HG02678 (cell line): ENCODE measurements around the gene SNW1.
"Not testable (repeated sequence)": the region's sequence is repeated elsewhere in the genome, so short reads cannot be mapped to it uniquely, and the experiment has no call there.

Source experiments
- ATAC-seq: cut with Tn5 transposase; IDR thresholded peaks from one replicate; pipeline ENCODE4 v1.9.1; 2021; ENCODE audit warnings: mild to moderate bottlenecking, moderate library complexity; ENCODE audit not compliant: unreplicated experiment

SNW1 gene

GRCh38 chr14:77752266-77752665 lies 8.7 kb downstream of the SNW1 start:
- no peak for ATAC-seq

DNA sequence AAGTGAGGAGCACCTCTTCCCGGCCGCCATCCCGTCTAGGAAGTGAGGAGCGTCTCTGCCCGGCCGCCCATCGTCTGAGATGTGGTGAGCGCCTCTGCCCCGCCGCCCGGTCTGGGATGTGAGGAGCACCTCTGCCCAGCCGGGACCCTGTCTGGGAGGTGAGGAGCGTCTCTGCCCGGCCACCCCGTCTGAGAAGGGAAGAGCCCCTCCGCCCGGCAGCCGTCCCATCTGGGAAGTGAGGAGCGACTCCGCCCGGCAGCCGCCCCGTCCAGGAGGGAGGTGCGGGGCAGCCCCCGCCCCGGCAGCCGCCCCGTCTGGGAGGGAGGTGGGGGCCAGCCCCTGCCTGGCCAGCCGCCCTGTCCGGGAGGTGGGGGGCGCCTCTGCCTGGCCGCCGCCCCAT lies 13.5 kb downstream of the SNW1 start:
- ATAC-seq, result not testable (repeated sequence)

DNA sequence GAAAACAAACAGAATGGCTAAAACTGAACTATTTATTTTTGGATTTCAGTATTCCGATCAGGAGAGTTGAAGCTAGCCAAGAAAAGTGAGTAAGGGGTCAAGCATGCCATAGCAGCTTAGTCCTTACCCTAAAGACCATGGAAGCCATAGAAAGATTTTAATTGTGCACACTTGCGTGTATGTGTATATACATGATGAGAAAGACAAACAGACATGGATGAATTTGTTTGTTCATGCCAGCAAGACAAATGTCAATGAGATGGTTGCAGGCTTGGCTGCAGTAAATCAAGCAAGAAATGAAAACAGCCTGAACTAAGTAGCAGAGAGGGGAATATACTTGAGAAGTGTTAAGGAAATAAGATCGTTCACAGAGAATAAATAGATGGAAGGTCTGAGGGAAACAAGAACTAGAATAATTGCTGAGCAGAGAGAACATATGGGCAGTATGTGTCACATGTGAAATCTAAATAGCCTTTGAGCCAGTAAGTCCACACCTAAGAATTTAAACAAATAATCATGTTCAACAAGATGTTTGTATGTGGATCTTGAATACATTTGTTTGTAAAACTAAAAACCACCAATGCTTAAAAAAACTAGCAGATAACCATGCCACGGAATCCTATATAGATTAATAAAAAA lies 14.8 kb downstream of the SNW1 start:
- no peak for ATAC-seq

- no peak for ATAC-seq
Measured at GRCh38 chr14:77741438-77741837, 19.5 kb downstream of the SNW1 start.

GRCh38 chr14:77738559-77739250 lies 22.3 kb downstream of the SNW1 start:
- ATAC-seq, result no peak

DNA sequence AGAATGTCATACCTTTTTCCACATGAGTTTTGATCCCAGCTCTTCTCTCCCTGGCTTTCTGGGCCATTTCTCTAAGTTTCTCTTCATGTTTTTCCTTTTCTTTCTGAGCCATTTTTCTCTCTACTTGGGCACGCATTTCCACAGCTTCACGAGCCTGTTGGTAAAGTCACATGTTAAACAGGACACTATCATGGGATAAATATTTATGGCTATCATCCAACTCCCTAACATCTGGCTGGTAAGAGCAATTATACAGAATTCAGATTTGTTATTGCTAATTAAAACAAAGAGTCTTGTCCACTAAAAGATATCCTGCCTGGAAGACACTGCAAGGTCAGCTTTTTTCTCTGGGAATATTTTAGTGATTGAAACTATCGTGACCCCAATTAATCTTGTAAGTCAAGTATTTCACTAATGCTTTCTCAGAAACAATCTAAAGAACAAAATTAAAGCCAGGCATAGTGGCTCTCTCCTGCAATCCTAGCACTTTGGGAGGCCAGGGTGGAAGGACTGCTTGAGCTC lies 29.9 kb downstream of the SNW1 start:
- no peak for ATAC-seq

- no peak for ATAC-seq
Measured at GRCh38 chr14:77722301-77722700, 38.7 kb downstream of the SNW1 start.

DNA sequence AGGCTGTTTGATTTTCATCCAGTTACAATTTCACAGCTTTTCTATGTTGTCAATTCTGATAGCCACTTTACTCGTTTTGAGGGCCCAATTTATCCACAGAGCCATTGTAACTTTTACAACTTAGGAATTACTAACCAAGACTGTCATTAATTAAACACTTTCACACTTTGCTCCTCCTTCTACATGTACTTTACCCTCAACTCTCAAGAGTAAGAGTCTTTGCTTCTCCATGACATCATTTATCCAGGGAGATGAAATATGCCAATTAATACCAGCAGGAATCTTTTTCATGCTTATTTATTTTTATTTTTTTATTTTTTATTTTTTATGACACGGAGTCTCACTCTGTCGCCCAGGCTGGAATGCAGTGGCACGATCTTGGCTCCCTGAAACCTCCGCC lies 39.5 kb downstream of the SNW1 start:
- no peak for ATAC-seq

DNA sequence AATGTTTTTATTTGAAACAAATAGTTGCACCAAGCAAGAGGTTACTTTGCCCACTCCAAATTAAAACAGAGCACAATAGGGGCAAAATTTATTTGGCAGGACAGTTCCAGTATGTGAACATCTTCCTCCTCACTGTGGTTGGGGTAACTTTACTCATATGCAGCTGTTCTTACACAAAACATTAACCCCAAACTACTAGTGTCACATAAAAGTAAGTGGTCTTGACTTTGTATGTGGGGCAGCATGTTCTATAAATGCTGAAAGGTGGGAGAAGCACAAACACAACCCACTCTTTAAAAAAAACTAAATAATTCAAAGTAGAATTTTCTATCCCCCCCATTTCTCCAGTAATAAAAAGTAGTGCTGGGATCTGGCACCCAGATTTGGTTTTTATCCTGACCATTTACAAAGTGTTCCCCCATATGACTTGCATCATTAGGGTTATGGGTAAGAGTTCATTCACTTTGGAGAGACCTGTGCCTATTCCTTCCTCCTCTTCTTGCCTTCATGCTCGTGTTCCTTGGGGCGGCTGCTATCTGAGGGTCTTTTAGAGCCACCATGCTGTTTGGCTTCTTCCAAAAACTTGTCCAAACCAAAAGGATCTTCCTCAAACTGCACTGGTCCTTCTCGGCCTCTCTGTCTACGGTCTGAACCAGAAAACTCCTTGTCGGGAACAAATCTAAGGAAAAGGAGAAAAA lies 43.2 kb downstream of the SNW1 start:
- ATAC-seq, result no peak

- ATAC-seq, result no peak
Measured at GRCh38 chr14:77714926-77715325, 46.0 kb downstream of the SNW1 start.

GRCh38 chr14:77710364-77710763 lies 50.6 kb downstream of the SNW1 start:
- ATAC-seq, result no peak

GRCh38 chr14:77709412-77709811 lies 51.5 kb downstream of the SNW1 start:
- ATAC-seq, result no peak

- ATAC-seq, result no peak
Measured at GRCh38 chr14:77708749-77709148, 52.2 kb downstream of the SNW1 start.

GRCh38 chr14:77707724-77708408 lies 53.1 kb downstream of the SNW1 start, which contains the start of the genes ALKBH1 and SLIRP:
TSS of gene ALKBH1 (minus strand) at chr14:77708023. CDS start at chr14:77708004, 19 bp downstream.
TSS of gene SLIRP (plus strand) at chr14:77708103. CDS start at chr14:77708112, 9 bp downstream.
- ATAC-seq, result peak; percentile 98

DNA sequence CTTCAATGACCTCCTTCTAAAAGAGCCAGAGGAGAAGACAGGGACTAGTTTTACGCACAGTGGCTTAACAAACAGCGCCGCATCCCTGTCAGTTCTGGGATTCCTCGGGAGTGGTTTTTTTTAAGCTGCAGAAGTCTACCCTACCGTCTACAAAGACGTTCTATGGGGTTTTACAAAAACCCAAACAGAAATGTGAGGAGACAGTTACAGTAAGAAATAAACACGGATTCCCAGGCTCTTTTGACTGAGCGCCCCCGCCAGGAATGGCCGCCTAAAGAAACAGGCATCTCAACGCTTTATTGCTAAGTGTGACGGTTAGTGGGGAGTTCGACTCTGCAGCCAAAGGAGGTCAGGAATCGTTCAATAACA lies 53.6 kb downstream of the SNW1 start:
- peak; percentile 24 for ATAC-seq

DNA sequence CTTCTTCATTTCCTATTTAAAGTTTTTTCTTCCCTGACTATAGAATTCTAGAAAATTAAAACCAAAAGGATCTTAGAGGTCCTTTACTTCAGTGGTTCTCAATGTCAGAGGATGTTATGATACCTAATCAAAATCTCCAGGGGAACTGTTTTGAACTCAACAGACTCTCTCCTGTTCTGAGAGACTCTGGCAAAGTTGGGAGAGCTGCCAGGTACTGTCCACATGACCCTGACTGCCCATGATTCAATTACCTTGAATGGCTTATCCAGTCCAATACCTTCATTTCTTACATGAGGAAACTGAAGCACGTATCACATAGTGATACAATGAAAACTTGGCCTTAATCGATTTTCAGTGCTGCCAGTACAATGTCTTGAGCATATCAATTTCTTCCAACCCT lies 69.7 kb downstream of the SNW1 start:
- ATAC-seq, result no peak

- no peak for ATAC-seq
Measured at GRCh38 chr14:77682158-77682553, 78.8 kb downstream of the SNW1 start.

DNA sequence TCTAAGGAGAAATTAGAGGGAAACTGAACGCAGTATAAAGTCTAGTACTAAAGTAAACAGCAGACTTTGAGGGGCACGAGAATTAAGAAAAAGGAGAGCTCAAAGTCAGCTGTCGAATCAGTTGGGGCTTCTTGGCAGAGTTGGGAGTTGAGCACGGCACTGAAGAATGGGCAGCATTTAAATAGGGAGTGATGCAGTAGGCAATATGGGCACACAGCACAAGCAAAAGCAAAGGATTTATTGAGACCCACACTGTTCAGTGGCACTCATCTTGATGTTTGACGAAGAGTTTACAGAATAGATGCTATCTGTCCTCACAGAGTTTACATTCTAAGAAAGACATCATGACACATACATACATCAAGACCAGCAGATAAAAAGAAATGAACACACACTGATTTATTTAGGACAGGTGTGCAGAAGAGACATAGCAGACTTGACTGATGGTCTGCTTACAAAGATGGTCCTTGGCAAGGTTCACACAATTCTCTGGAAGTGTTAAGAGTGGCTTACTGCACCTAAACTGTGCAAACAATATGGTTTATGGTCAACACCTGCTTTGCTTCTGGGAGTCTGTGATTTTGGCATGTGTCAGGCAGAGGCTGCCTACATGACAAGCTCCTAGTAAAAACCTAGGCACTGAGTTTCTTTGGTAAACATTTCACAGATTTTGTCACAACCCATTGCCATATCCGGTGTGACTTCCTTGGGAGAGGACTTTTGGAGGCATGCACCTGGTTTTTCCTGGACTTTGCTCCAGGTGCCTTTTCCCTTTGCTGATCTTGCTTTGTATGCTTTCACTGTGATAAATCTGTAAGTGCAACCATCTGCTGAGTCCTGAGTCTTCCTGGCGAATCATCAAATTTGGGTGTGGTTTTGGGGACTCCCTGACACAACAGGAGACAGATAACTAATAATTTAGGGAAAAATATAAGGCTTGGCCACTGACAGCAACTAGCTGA lies 79.5 kb downstream of the SNW1 start:
- no peak for ATAC-seq

DNA sequence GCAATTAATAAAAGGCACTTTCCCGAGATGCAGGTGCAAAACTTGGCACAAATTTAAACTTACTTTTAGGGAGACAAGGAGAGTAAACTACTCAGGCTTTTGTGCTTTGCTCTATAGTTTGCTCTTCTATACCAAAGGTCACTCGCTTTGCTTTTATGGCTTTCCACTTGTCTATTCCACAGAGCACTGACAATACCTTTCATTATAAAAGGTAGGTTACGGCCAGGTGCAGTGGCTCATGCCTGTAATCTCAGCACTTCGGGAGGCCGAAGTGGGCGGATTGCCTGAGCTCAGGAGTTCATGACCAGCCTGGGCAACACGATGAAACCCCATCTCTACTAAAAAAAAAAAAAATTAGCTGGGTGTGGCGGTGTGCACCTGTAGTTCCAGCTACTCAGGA lies 86.0 kb downstream of the SNW1 start:
- no peak for ATAC-seq

- no peak for ATAC-seq
Measured at GRCh38 chr14:77673193-77673592, 87.8 kb downstream of the SNW1 start.
